Astrocyte (in vitro differentiated cells and primary cell): ENCODE results near the gene RHBDL3. TPM values are rescaled to one million over a fixed set of nuclear protein-coding genes. Genes with fewer than 3 reads are reported as not detected.
A peak's percentile ranks its signal among the peaks of the same experiment; 100 is the strongest.

ENCODE experiments used
- DNase-seq: peaks from one replicate; pipeline ENCODE4 v3.0.0-alpha.2; 2010; ENCODE audit warnings: low read depth
- FAIRE-seq: peaks from 2 replicates; lab custom pipeline; 2011; peaks lifted over from hg19 to GRCh38; lab: Jason Lieb, UNC
- H2AFZ ChIP-seq: 2 replicates; pipeline ENCODE4 v1.6.0; 2012; ENCODE audit warnings: low read depth, low read length, inconsistent platforms
- H3K27ac ChIP-seq: 2 replicates; pipeline ENCODE4 v1.5.1; 2011; ENCODE audit warnings: low read depth, low read length, inconsistent platforms
- H3K27me3 ChIP-seq: 2 replicates; pipeline ENCODE4 v1.6.0; 2011; ENCODE audit warnings: low read length, inconsistent platforms; ENCODE audit not compliant: insufficient read depth
- H3K36me3 ChIP-seq: 2 replicates; pipeline ENCODE4 v1.5.1; 2011; ENCODE audit warnings: low read length, inconsistent platforms; ENCODE audit not compliant: insufficient read depth
- H3K4me1 ChIP-seq: 2 replicates; pipeline ENCODE4 v1.5.1; 2011; ENCODE audit warnings: low read length, inconsistent platforms; ENCODE audit not compliant: insufficient read depth
- H3K4me2 ChIP-seq: 2 replicates; pipeline ENCODE4 v1.6.0; 2012; ENCODE audit warnings: low read length, inconsistent platforms
- H3K4me3 ChIP-seq: 2 replicates; pipeline ENCODE4 v1.5.1; 2011; ENCODE audit warnings: low read depth, mild to moderate bottlenecking, low read length, inconsistent platforms; ENCODE audit not compliant: insufficient read depth
- H3K79me2 ChIP-seq: 2 replicates; pipeline ENCODE4 v1.6.0; 2012; ENCODE audit warnings: mild to moderate bottlenecking, low read length, inconsistent platforms; ENCODE audit not compliant: insufficient read depth
- H3K9ac ChIP-seq: 2 replicates; pipeline ENCODE4 v1.6.0; 2012; ENCODE audit warnings: mild to moderate bottlenecking, low read length, inconsistent platforms
- H3K9me3 ChIP-seq: 2 replicates; pipeline ENCODE4 v1.5.1; 2012; ENCODE audit warnings: low read depth, mild to moderate bottlenecking, low read length, inconsistent platforms; ENCODE audit not compliant: insufficient read depth
- H4K20me1 ChIP-seq: 2 replicates; pipeline ENCODE4 v1.6.0; 2012; ENCODE audit warnings: low read length, inconsistent platforms; ENCODE audit not compliant: insufficient read depth
- H3K27ac Mint-ChIP-seq: one replicate; pipeline ENCODE4 v1.8.0; 2021; ENCODE audit warnings: mild to moderate bottlenecking, mixed read lengths; ENCODE audit not compliant: unreplicated experiment
- H3K27me3 Mint-ChIP-seq: one replicate; pipeline ENCODE4 v1.8.0; 2021; ENCODE audit warnings: low read depth, mixed read lengths; ENCODE audit not compliant: unreplicated experiment
- H3K36me3 Mint-ChIP-seq: one replicate; pipeline ENCODE4 v1.8.0; 2021; ENCODE audit warnings: low read depth, mixed read lengths; ENCODE audit not compliant: unreplicated experiment
- H3K4me1 Mint-ChIP-seq: one replicate; pipeline ENCODE4 v1.8.0; 2021; ENCODE audit warnings: low read depth, mixed read lengths; ENCODE audit not compliant: unreplicated experiment
- H3K4me3 Mint-ChIP-seq: one replicate; pipeline ENCODE4 v1.8.0; 2021; ENCODE audit warnings: mild to moderate bottlenecking, moderate library complexity, mixed read lengths; ENCODE audit not compliant: unreplicated experiment
- H3K9me3 Mint-ChIP-seq: one replicate; pipeline ENCODE4 v1.8.0; 2021; ENCODE audit warnings: mild to moderate bottlenecking, mixed read lengths; ENCODE audit not compliant: unreplicated experiment
- EZH2 ChIP-seq: IDR thresholded peaks from 2 replicates; pipeline ENCODE4 v1.6.1; 2012; ENCODE audit warnings: mild to moderate bottlenecking, low read length, inconsistent platforms; ENCODE audit not compliant: insufficient read depth
- total RNA-seq: library from RNA; stranded (reverse); gene quantifications from 2 replicates; pipeline ENCODE4 v1.2.1, GENCODE V29; 2021
- TF ChIP-seq, protein P1 (sequence below): IDR thresholded peaks from 2 replicates; pipeline ENCODE4 v1.5.1; 2011; ENCODE audit warnings: low read depth, mild to moderate bottlenecking, inconsistent platforms, low read length, moderate library complexity; ENCODE audit not compliant: insufficient read depth

Gene RHBDL3
- total RNA-seq, 1 donor from 2014 or later, result 1.4 TPM

DNA sequence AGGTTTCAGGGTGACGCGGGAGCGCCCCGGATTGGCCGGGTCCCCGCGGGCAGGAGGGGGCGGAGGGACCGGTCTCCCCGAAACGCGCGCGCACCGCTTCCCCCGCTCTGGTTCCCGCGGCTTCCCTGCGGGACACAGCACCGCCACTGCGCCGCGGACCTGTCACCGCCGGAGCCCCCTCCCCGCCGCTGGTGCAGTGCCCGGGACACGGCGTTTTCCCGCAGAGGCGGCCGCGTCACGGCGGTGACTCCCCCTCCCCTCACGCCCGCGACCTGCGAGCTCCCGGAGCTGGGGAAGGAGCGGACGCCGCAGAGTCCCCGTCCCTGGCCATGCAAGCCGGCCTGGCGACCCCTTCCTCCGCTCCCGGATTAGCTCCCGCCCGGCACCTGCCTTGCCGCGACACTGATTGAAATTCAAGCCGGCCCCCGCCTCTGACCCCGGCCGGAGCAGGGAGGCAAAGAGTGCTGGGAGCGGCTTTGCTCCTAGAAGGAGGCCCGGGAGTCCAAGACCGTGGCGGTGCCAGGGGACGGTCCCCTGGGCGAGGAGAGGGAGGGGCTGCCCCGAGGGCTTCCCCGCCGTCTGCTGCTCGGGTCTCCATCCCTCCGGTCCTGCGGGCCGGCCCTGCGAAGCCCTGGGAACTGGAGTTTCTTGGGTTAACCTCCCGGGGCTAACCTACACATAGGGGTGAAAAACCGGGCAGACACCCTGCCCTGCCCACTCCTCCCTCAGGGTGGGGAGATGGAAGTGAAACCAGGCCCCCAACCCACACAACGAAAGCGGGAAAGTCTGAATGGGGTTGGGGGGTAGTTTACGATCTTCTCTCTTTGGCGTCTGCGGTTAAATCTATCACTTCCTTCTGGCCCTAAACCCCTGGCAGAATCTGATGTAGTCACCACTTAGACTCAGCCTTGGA, 1.0 kb downstream of the RHBDL3 start:
- H3K79me2 ChIP-seq, result no peaks in the 10 kb centered on the region
- peak overlapping the region; percentile 81 for H3K4me2 ChIP-seq
- peaks cover 14% of the 10 kb centered on the region for H3K4me1 ChIP-seq
- DNase-seq, result no peak
- Mint-ChIP-seq H3K4me1 (peaks cover 20% of the 10 kb centered on the region), H3K27me3 (peaks cover 58% of the 10 kb centered on the region), H3K4me3 (peak overlapping the region; percentile 83), H3K27ac (no peak overlapping the region), H3K9me3 (peaks cover 2% of the 10 kb centered on the region), H3K36me3 (no peaks in the 10 kb centered on the region)
- no peak for FAIRE-seq
- no peaks in the 10 kb centered on the region for H3K36me3 ChIP-seq
- no peak overlapping the region for H3K9ac ChIP-seq
- no peaks in the 10 kb centered on the region for H3K9me3 ChIP-seq
- peak overlapping the region; percentile 37 for H3K4me3 ChIP-seq
- H2AFZ ChIP-seq, result peak overlapping the region; percentile 41
- TF ChIP-seq EZH2, result peak; percentile 98
- TF ChIP-seq, protein P1, sequence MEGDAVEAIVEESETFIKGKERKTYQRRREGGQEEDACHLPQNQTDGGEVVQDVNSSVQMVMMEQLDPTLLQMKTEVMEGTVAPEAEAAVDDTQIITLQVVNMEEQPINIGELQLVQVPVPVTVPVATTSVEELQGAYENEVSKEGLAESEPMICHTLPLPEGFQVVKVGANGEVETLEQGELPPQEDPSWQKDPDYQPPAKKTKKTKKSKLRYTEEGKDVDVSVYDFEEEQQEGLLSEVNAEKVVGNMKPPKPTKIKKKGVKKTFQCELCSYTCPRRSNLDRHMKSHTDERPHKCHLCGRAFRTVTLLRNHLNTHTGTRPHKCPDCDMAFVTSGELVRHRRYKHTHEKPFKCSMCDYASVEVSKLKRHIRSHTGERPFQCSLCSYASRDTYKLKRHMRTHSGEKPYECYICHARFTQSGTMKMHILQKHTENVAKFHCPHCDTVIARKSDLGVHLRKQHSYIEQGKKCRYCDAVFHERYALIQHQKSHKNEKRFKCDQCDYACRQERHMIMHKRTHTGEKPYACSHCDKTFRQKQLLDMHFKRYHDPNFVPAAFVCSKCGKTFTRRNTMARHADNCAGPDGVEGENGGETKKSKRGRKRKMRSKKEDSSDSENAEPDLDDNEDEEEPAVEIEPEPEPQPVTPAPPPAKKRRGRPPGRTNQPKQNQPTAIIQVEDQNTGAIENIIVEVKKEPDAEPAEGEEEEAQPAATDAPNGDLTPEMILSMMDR, result no peak
- no peak overlapping the region for H3K27ac ChIP-seq
- peaks cover 63% of the 10 kb centered on the region for H3K27me3 ChIP-seq
- peaks cover 20% of the 10 kb centered on the region for H4K20me1 ChIP-seq

DNA sequence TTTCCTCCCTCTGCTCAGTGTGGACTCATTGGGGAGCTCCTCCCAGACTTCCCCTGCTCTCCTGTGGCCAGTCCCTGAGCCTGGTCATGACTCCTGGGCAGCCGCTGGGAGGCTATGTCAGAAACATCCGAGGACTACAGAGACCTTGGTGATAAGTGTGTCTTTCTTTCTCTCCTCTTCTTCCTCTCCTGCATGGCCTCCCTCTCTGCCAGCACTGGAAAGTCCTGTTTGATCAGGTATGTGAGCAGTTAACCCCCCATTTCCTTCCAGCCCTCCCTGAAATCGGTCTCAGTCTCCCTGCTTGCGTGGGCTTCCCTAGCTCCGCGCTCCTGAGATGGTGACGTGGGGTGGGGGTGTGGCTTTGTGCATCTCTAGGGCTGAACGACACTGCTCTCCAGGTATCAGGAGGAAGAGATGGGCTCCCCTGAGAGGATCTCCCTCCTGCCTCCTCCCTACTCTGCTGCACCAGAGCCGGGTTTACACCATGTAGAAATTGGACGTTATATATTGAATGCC, 2.1 kb downstream of the RHBDL3 start:
- TF ChIP-seq EZH2, result no peak
- TF ChIP-seq, protein P1, result no peak
- DNase-seq (no peak), FAIRE-seq (no peak)
- Mint-ChIP-seq H3K9me3 (peaks cover 2% of the 10 kb centered on the region), H3K36me3 (no peaks in the 10 kb centered on the region), H3K27me3 (peaks cover 55% of the 10 kb centered on the region), H3K27ac (no peak overlapping the region), H3K4me1 (peaks cover 20% of the 10 kb centered on the region), H3K4me3 (peak overlapping the region; percentile 67)
- H4K20me1 ChIP-seq, result peaks cover 20% of the 10 kb centered on the region
- peaks cover 16% of the 10 kb centered on the region for H3K4me1 ChIP-seq
- no peak overlapping the region for H3K27ac ChIP-seq
- H3K9ac ChIP-seq, result no peak overlapping the region
- no peaks in the 10 kb centered on the region for H3K36me3 ChIP-seq
- H3K4me3 ChIP-seq, result no peak overlapping the region
- no peak overlapping the region for H2AFZ ChIP-seq
- peak overlapping the region; percentile 22 for H3K4me2 ChIP-seq
- peaks cover 61% of the 10 kb centered on the region for H3K27me3 ChIP-seq
- no peaks in the 10 kb centered on the region for H3K79me2 ChIP-seq
- H3K9me3 ChIP-seq, result no peaks in the 10 kb centered on the region
